GM10266 (cell line): ENCODE data around the gene MRPL32.

ENCODE experiments used
- DNase-seq: peaks from one replicate; pipeline ENCODE4 v3.0.0; 2012; ENCODE audit errors: extremely low spot score
- CTCF ChIP-seq: IDR thresholded peaks from 2 replicates; pipeline ENCODE4 v1.5.1; 2012; ENCODE audit warnings: mild to moderate bottlenecking, low read depth; ENCODE audit not compliant: control insufficient read depth, insufficient read depth; ENCODE audit errors: missing control alignments

Gene MRPL32

GRCh38 chr7:42929449-42929848 is 2.7 kb upstream of the MRPL32 start:
- no peak for TF ChIP-seq CTCF
- no peak for DNase-seq

GRCh38 chr7:42930889-42931288 is 1.3 kb upstream of the MRPL32 start:
- DNase-seq: no peak
- no peak for TF ChIP-seq CTCF

- no peak for DNase-seq
- no peak for TF ChIP-seq CTCF
Observed at GRCh38 chr7:42931447-42931833, 736 bp upstream of the MRPL32 start.

- DNase-seq: no peak
- TF ChIP-seq CTCF: no peak
Observed at GRCh38 chr7:42932811-42933591, 825 bp downstream of the MRPL32 start.

- no peak for DNase-seq
- no peak for TF ChIP-seq CTCF
Observed at GRCh38 chr7:42934291-42934690, 2.1 kb downstream of the MRPL32 start.

GRCh38 chr7:42935861-42936260 is 3.7 kb downstream of the MRPL32 start:
- no peak for TF ChIP-seq CTCF
- DNase-seq: no peak

- DNase-seq: no peak
- TF ChIP-seq CTCF: no peak
Observed at GRCh38 chr7:42939457-42940240, 7.5 kb downstream of the MRPL32 start.
